ENCODE results near the gene RIT2.

GRCh38 chr18:43125471-43125870 lies 10.0 kb upstream of the RIT2 start:
- TF ChIP-seq CTCF (IDR thresholded peaks at IDR 0.05) (no peak), EZH2 (IDR thresholded peaks at IDR 0.05) (no peak), EZH2phosphoT487 (IDR thresholded peaks at IDR 0.05) (no peak)
